Effector memory CD4-positive, alpha-beta T cell (primary cell): ENCODE measurements around the gene MEA1.

Source experiments
- DNase-seq, 3 donors: peaks; one replicate each; pipeline ENCODE4 v3.0.0-alpha.2; 2020
- H3K27ac ChIP-seq: 2 replicates; pipeline ENCODE4 v1.7.0; 2013; ENCODE audit warnings: mild to moderate bottlenecking, low read length, moderate library complexity; ENCODE audit not compliant: insufficient read depth, poor library complexity, severe bottlenecking
- H3K27me3 ChIP-seq: replicated peaks from 2 replicates; pipeline ENCODE4 v1.7.0; 2013; ENCODE audit warnings: mild to moderate bottlenecking, low read length; ENCODE audit not compliant: insufficient read depth, control insufficient read depth, poor library complexity, severe bottlenecking
- H3K36me3 ChIP-seq: 2 replicates; pipeline ENCODE4 v1.7.0; 2013; ENCODE audit warnings: mild to moderate bottlenecking, low read length, moderate library complexity; ENCODE audit not compliant: control insufficient read depth, insufficient read depth
- H3K4me1 ChIP-seq: 2 replicates; pipeline ENCODE4 v1.7.0; 2013; ENCODE audit warnings: low read length, mild to moderate bottlenecking; ENCODE audit not compliant: control insufficient read depth, insufficient read depth, poor library complexity, severe bottlenecking
- H3K4me3 ChIP-seq: 2 replicates; pipeline ENCODE4 v1.7.0; 2013; ENCODE audit warnings: low read length, low read depth, mild to moderate bottlenecking; ENCODE audit not compliant: insufficient read depth, poor library complexity, severe bottlenecking
- H3K9me3 ChIP-seq: 2 replicates; pipeline ENCODE4 v1.7.0; 2013; ENCODE audit warnings: mild to moderate bottlenecking, low read length, moderate library complexity; ENCODE audit not compliant: control insufficient read depth

Gene MEA1

GRCh38 chr6:42966571-42966970, 47.2 kb downstream of the MEA1 start:
- Histone ChIP-seq H3K4me3 (no peak overlapping the region), H3K27me3 (no peaks in the 10 kb centered on the region), H3K9me3 (no peaks in the 10 kb centered on the region), H3K27ac (no peak overlapping the region), H3K36me3 (peaks cover 19% of the 10 kb centered on the region), H3K4me1 (no peaks in the 10 kb centered on the region)
- DNase-seq = no peak

DNA sequence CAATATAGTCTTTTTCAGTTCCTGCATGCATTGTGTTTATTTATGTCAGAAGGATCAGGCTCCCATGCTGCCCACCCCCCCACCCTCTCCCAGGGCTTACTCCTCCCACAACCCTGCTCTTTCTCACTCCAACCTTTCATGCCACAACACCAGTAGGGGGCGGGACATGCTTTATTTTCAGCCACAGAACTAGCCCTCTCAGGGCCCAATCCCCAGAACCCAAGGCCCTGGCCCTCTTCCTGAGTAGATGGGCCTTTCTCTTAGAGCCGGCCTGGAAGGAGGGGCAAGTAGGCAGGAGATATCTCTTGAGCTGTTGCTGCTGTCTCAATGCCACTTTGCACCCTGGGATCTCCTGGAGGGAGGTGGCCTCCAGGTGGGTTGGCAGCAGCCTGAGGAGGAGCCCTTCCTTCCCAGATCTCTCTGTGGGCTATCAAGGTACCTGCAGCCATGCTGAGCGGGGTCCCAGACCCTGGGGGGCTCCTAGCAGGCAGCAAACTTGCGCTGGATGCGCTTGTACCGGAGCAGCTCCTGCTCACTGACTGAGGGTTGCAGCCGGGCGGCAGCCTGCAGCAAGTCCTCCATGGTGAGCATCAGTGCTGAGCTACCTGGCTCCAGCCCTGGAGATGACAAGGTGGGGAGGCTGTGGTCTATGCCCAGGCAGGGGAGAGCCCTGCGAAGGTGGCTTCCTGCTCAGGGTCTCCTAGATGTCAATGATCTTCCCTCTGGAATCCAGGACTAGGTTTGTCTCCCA, 49.7 kb downstream of the MEA1 start:
- H3K4me3 ChIP-seq = no peak overlapping the region
- H3K27me3 ChIP-seq = no peaks in the 10 kb centered on the region
- DNase-seq = no peak
- H3K9me3 ChIP-seq = no peaks in the 10 kb centered on the region
- no peak overlapping the region for H3K27ac ChIP-seq
- peaks cover 19% of the 10 kb centered on the region for H3K36me3 ChIP-seq
- H3K4me1 ChIP-seq = peaks cover 11% of the 10 kb centered on the region

- Histone ChIP-seq H3K27ac (no peak overlapping the region), H3K27me3 (no peaks in the 10 kb centered on the region), H3K4me1 (peaks cover 11% of the 10 kb centered on the region), H3K36me3 (peaks cover 19% of the 10 kb centered on the region), H3K9me3 (no peaks in the 10 kb centered on the region), H3K4me3 (no peak overlapping the region)
- DNase-seq = no peak
Measured at GRCh38 chr6:42963179-42963854, 50.4 kb downstream of the MEA1 start.

DNA sequence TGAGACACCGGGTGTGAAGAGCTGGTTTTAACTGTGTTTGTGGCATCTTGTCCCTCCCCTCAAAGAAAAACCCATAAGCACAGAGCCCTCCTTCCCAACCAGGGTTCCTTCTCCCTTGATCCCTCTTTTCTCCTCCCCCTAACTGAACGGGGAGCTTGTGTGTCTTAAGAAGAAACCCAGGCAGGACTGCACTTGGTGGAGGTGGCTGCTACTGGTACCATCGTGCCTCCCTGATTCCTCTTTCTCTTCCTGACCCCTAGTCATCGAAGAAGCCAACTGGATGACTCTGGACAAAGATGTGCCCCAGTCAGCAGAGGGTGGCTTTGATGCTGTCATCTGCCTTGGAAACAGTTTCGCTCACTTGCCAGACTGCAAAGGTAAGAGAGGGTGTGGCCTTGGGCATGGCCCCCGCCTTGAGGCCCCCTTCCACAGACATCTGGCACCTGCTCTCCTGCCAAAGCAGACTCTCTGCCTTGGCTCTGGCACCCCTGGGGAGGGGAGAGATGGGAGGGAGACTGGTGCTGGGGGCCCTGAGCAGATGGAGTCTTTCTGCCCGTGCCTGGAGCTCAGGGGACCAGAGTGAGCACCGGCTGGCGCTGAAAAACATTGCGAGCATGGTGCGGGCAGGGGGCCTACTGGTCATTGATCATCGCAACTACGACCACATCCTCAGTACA, 51.1 kb downstream of the MEA1 start:
- no peak for DNase-seq
- Histone ChIP-seq H3K9me3 (no peaks in the 10 kb centered on the region), H3K27me3 (no peaks in the 10 kb centered on the region), H3K36me3 (peaks cover 19% of the 10 kb centered on the region), H3K4me1 (peaks cover 11% of the 10 kb centered on the region), H3K4me3 (no peak overlapping the region), H3K27ac (no peak overlapping the region)

- H3K9me3 ChIP-seq = no peaks in the 10 kb centered on the region
- H3K27ac ChIP-seq = no peak overlapping the region
- peaks cover 11% of the 10 kb centered on the region for H3K4me1 ChIP-seq
- H3K36me3 ChIP-seq = peaks cover 16% of the 10 kb centered on the region
- no peak for DNase-seq
- H3K4me3 ChIP-seq = no peak overlapping the region
- H3K27me3 ChIP-seq = no peaks in the 10 kb centered on the region
Measured at GRCh38 chr6:42962096-42962495, 51.6 kb downstream of the MEA1 start.
